ENCODE data around the gene NDUFA11.

- no peak for TF ChIP-seq CTCF (IDR thresholded peaks at IDR 0.05; ENCODE audit: low read depth, low read length, poor library complexity, severe bottlenecking)
- no peak for TF ChIP-seq EZH2phosphoT487 (IDR thresholded peaks at IDR 0.05; ENCODE audit: borderline replicate concordance, low read length)
Measured at GRCh38 chr19:5867201-5868136, 36.1 kb downstream of the NDUFA11 start.

Measured in DOHH2 (cell line).